ENCODE measurements around the gene TM4SF5. TPM values are rescaled to one million over a fixed set of nuclear protein-coding genes. Genes with fewer than 3 reads are reported as not detected.

TM4SF5 gene
- total and polyA plus RNA-seq, 4 donors, result 18.4 TPM; not detected in 3

GRCh38 chr17:4785311-4786105 is 13.8 kb downstream of the TM4SF5 start:
- Histone ChIP-seq H3K36me3 (ENCODE audit: control insufficient read depth in 1 of 2, insufficient read depth in 2 of 2, low read length in 1 of 2) (no peaks in the 10 kb centered on the region), H3K4me3 (ENCODE audit: low read length in 2 of 2) (no peak overlapping the region), H3K4me1 (ENCODE audit: control insufficient read depth in 1 of 2, insufficient read depth in 2 of 2, low read length in 2 of 2) (no peaks in the 10 kb centered on the region), H3K27me3 (ENCODE audit: control insufficient read depth in 1 of 2, insufficient read depth in 2 of 2, low read length in 1 of 2) (no peaks in the 10 kb centered on the region), H3K27ac (ENCODE audit: low read depth in 1 of 2, low read length in 2 of 2) (no peak overlapping the region), H3K9me3 (ENCODE audit: control insufficient read depth, low read length) (no peaks in the 10 kb centered on the region)
- intact Hi-C loops (cut with DNase I), result loop anchor here (2.0 to 10.0 kb wide), 3 partner anchors 51 to 103 kb away; partner anchors contain the start of genes MED11 (in 2 of the 2), CXCL16 (in 1 of the 2) and ZMYND15 (in 1 of the 2)
- ATAC-seq (ENCODE audit: low FRiP score), result no peak
- 7 to 8% methylated on average over 61 of the region's 61 CpGs for WGBS, 2 donors
- DNase-seq, result no peak

- DNase-seq, result peak in 1 of 2 donors; percentile 64
- H3K27ac ChIP-seq (ENCODE audit: low read depth in 1 of 2, low read length in 2 of 2), result no peak within 1 kb of the TSS
- no peaks in the 10 kb centered on the region for H3K4me1 ChIP-seq (ENCODE audit: control insufficient read depth in 1 of 2, insufficient read depth in 2 of 2, low read length in 2 of 2)
- H3K9me3 ChIP-seq (ENCODE audit: control insufficient read depth, low read length), result no peaks in the 10 kb centered on the region
- H3K4me3 ChIP-seq (ENCODE audit: low read length in 2 of 2), result no peak within 1 kb of the TSS
- H3K36me3 ChIP-seq (ENCODE audit: control insufficient read depth in 1 of 2, insufficient read depth in 2 of 2, low read length in 1 of 2), result no peaks in the 10 kb centered on the region
- 3 to 4% methylated on average over 24 of the region's 24 CpGs for WGBS, 2 donors
- H3K27me3 ChIP-seq (ENCODE audit: control insufficient read depth in 1 of 2, insufficient read depth in 2 of 2, low read length in 1 of 2), result no peaks in the 10 kb centered on the region
- intact Hi-C loops (cut with DNase I), result loop anchor here (2.0 to 10.0 kb wide), 3 partner anchors 51 to 103 kb away; partner anchors contain the start of genes MED11 (in 2 of the 2), CXCL16 (in 1 of the 2) and ZMYND15 (in 1 of the 2)
- no peak for ATAC-seq (ENCODE audit: low FRiP score)
These were observed 14.4 kb downstream of the TM4SF5 start, which contains the start of gene VMO1 for GRCh38 chr17:4786106-4786511. Gene VMO1 (minus strand): TSS chr17:4786364. CDS start chr17:4786352, 12 bp downstream.

GRCh38 chr17:4786516-4786915 is 14.8 kb downstream of the TM4SF5 start:
- Histone ChIP-seq H3K36me3 (ENCODE audit: control insufficient read depth in 1 of 2, insufficient read depth in 2 of 2, low read length in 1 of 2) (no peaks in the 10 kb centered on the region), H3K27me3 (ENCODE audit: control insufficient read depth in 1 of 2, insufficient read depth in 2 of 2, low read length in 1 of 2) (no peaks in the 10 kb centered on the region), H3K9me3 (ENCODE audit: control insufficient read depth, low read length) (no peaks in the 10 kb centered on the region), H3K4me3 (ENCODE audit: low read length in 2 of 2) (no peak overlapping the region), H3K4me1 (ENCODE audit: control insufficient read depth in 1 of 2, insufficient read depth in 2 of 2, low read length in 2 of 2) (no peaks in the 10 kb centered on the region), H3K27ac (ENCODE audit: low read depth in 1 of 2, low read length in 2 of 2) (no peak overlapping the region)
- DNase-seq (no peak), ATAC-seq (ENCODE audit: low FRiP score) (no peak)
- intact Hi-C loops (cut with DNase I), result loop anchor here (2.0 to 10.0 kb wide), 3 partner anchors 52 to 102 kb away; partner anchors contain the start of genes MED11 (in 2 of the 2), CXCL16 (in 1 of the 2) and ZMYND15 (in 1 of the 2)
- 4 to 7% methylated on average over 6 of the region's 6 CpGs for whole genome bisulfite sequencing, 2 donors

- H3K27me3 ChIP-seq (ENCODE audit: control insufficient read depth in 1 of 2, insufficient read depth in 2 of 2, low read length in 1 of 2), result no peaks in the 10 kb centered on the region
- H3K4me1 ChIP-seq (ENCODE audit: control insufficient read depth in 1 of 2, insufficient read depth in 2 of 2, low read length in 2 of 2), result no peaks in the 10 kb centered on the region
- ATAC-seq (ENCODE audit: low FRiP score) (no peak), DNase-seq (no peak)
- H3K9me3 ChIP-seq (ENCODE audit: control insufficient read depth, low read length), result no peaks in the 10 kb centered on the region
- WGBS, 2 donors, result 87 to 92% methylated on average over 14 of the region's 14 CpGs
- intact Hi-C loops (cut with DNase I), result loop anchor here (2.0 to 10.0 kb wide), 3 partner anchors 53 to 101 kb away; partner anchors contain the start of genes MED11 (in 2 of the 2), CXCL16 (in 1 of the 2) and ZMYND15 (in 1 of the 2)
- H3K36me3 ChIP-seq (ENCODE audit: control insufficient read depth in 1 of 2, insufficient read depth in 2 of 2, low read length in 1 of 2), result no peaks in the 10 kb centered on the region
- no peak overlapping the region for H3K4me3 ChIP-seq (ENCODE audit: low read length in 2 of 2)
- no peak overlapping the region for H3K27ac ChIP-seq (ENCODE audit: low read depth in 1 of 2, low read length in 2 of 2)
These were observed 16.6 kb downstream of the TM4SF5 start for GRCh38 chr17:4788159-4788806.

- WGBS, 2 donors, result 38 to 41% methylated on average over 62 of the region's 62 CpGs
- no peak for ATAC-seq (ENCODE audit: low FRiP score)
- Histone ChIP-seq H3K36me3 (ENCODE audit: control insufficient read depth in 1 of 2, insufficient read depth in 2 of 2, low read length in 1 of 2) (no peaks in the 10 kb centered on the region), H3K4me3 (ENCODE audit: low read length in 2 of 2) (peak within 1 kb of the TSS; percentile 50 to 80), H3K4me1 (ENCODE audit: control insufficient read depth in 1 of 2, insufficient read depth in 2 of 2, low read length in 2 of 2) (no peaks in the 10 kb centered on the region), H3K27ac (ENCODE audit: low read depth in 1 of 2, low read length in 2 of 2) (peak within 1 kb of the TSS in 1 of 2 donors; percentile 93), H3K27me3 (ENCODE audit: control insufficient read depth in 1 of 2, insufficient read depth in 2 of 2, low read length in 1 of 2) (no peaks in the 10 kb centered on the region), H3K9me3 (ENCODE audit: control insufficient read depth, low read length) (no peaks in the 10 kb centered on the region)
- DNase-seq, result no peak
- intact Hi-C loops (cut with DNase I), result loop anchor here (2.0 to 10.0 kb wide), 3 partner anchors 54 to 100 kb away; partner anchors contain the start of genes MED11 (in 2 of the 2), CXCL16 (in 1 of the 2) and ZMYND15 (in 1 of the 2)
These were observed 17.4 kb downstream of the TM4SF5 start, which contains the start of gene GLTPD2 for GRCh38 chr17:4788807-4789700. Gene GLTPD2 (plus strand): TSS chr17:4788964. CDS start chr17:4789012, 48 bp downstream.

GRCh38 chr17:4789701-4789950 is 17.9 kb downstream of the TM4SF5 start:
- DNase-seq (no peak), ATAC-seq (ENCODE audit: low FRiP score) (no peak)
- 0% methylated on average over 18 to 25 of the region's 25 CpGs for WGBS, 2 donors
- H3K9me3 ChIP-seq (ENCODE audit: control insufficient read depth, low read length), result no peaks in the 10 kb centered on the region
- H3K4me3 ChIP-seq (ENCODE audit: low read length in 2 of 2), result peak overlapping the region; percentile 50 to 80
- intact Hi-C loops (cut with DNase I), result loop anchor here (2.0 to 10.0 kb wide), 3 partner anchors 55 to 99 kb away; partner anchors contain the start of genes MED11 (in 2 of the 2), CXCL16 (in 1 of the 2) and ZMYND15 (in 1 of the 2)
- no peaks in the 10 kb centered on the region for H3K27me3 ChIP-seq (ENCODE audit: control insufficient read depth in 1 of 2, insufficient read depth in 2 of 2, low read length in 1 of 2)
- H3K4me1 ChIP-seq (ENCODE audit: control insufficient read depth in 1 of 2, insufficient read depth in 2 of 2, low read length in 2 of 2), result no peaks in the 10 kb centered on the region
- peak overlapping the region in 1 of 2 donors; percentile 93 for H3K27ac ChIP-seq (ENCODE audit: low read depth in 1 of 2, low read length in 2 of 2)
- no peaks in the 10 kb centered on the region for H3K36me3 ChIP-seq (ENCODE audit: control insufficient read depth in 1 of 2, insufficient read depth in 2 of 2, low read length in 1 of 2)

- peak; percentile 94 for ATAC-seq (ENCODE audit: low FRiP score)
- Histone ChIP-seq H3K9me3 (ENCODE audit: control insufficient read depth, low read length) (no peaks in the 10 kb centered on the region), H3K27ac (ENCODE audit: low read depth in 1 of 2, low read length in 2 of 2) (peak overlapping the region in 1 of 2 donors; percentile 93), H3K36me3 (ENCODE audit: control insufficient read depth in 1 of 2, insufficient read depth in 2 of 2, low read length in 1 of 2) (no peaks in the 10 kb centered on the region), H3K4me1 (ENCODE audit: control insufficient read depth in 1 of 2, insufficient read depth in 2 of 2, low read length in 2 of 2) (no peaks in the 10 kb centered on the region), H3K4me3 (ENCODE audit: low read length in 2 of 2) (peak overlapping the region; percentile 50 to 80), H3K27me3 (ENCODE audit: control insufficient read depth in 1 of 2, insufficient read depth in 2 of 2, low read length in 1 of 2) (no peaks in the 10 kb centered on the region)
- intact Hi-C loops (cut with DNase I), result loop anchor here (2.0 to 10.0 kb wide), 3 partner anchors 55 to 99 kb away; partner anchors contain the start of genes MED11 (in 2 of the 2), CXCL16 (in 1 of the 2) and ZMYND15 (in 1 of the 2)
- 0 to 1% methylated on average over 58 to 91 of the region's 91 CpGs for WGBS, 2 donors
- DNase-seq, result peak; percentile 90 to 94
These were observed 18.4 kb downstream of the TM4SF5 start for GRCh38 chr17:4789951-4790704.
